Measurements from ENCODE around the gene DCLRE1C. TPM values are rescaled to one million over a fixed set of nuclear protein-coding genes. Genes with fewer than 3 reads are reported as not detected.

DCLRE1C gene
- total and polyA plus RNA-seq, 9 of the 15 experiments (the other 6 are each of a cell fraction or from before 2014, with no cell fraction given), result 8.8 to 22.2 (median 13.9) TPM

DNA sequence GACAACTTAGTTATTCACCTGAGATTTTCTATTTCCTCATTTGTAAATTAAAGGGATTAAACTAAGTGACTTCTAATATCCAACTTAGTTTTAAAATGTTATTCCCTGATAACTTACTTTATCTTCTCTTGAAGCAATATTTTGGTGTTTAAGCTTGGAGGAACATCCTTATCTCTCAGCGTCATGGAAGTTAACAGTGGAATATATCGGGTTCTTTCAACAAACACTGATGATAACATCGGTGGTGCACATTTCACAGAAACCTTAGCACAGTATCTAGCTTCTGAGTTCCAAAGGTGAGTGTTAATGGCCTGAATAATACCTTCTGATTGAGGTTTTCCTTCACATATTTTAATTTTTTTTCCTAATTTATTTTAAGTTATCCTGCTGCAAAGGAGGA is 101.7 kb downstream of the DCLRE1C start (continued):
- peak; percentile 55; the same call in 1 of the 2 replicates for TF ChIP-seq SOX6 (IDR thresholded peaks at IDR 0.05)

Other genes with a start within 250 kb of the DCLRE1C start
Only the 7 nearest of the 10 such genes appear.
- gene CDNF, start 116.1 kb downstream of the DCLRE1C start, total RNA-seq (2014; rRNA removed), result 0.64 TPM in 1 of 2 replicates, not detected in the other
- gene CDNF, start 116.1 kb downstream of the DCLRE1C start, total RNA-seq (2014; rRNA removed; fragmentation: Illumina TruSeq; extraction: Trizol), result 0.29 and 0.61 TPM in 2 replicates
- 0.33 and 0.60 TPM in 2 replicates for gene CDNF, start 116.1 kb downstream of the DCLRE1C start, total RNA-seq (2015; rRNA removed; fragmentation: Illumina TruSeq; extraction: Trizol)
- gene CDNF, start 116.1 kb downstream of the DCLRE1C start, total RNA-seq (2021), result 0.85 and 1.00 TPM in 2 replicates
- 0.93 and 1.6 TPM in 2 replicates for gene CDNF, start 116.1 kb downstream of the DCLRE1C start, polyA plus RNA-seq (2011; rRNA removed)
- gene CDNF, start 116.1 kb downstream of the DCLRE1C start, polyA plus RNA-seq (2014; fragmentation: Illumina TruSeq; extraction: Trizol), result 0.61 and 0.96 TPM in 2 replicates
- under 1 TPM; 0.18 to 0.37 TPM for gene CDNF, start 116.1 kb downstream of the DCLRE1C start, polyA plus RNA-seq (2014; fragmentation: Nextera tagmentation; extraction: Ambion mirVana)
- 1.1 and 1.6 TPM in 2 replicates for gene CDNF, start 116.1 kb downstream of the DCLRE1C start, polyA plus RNA-seq (2014; rRNA removed)
- gene HSPA14, start 115.8 kb downstream of the DCLRE1C start, total RNA-seq (2014; rRNA removed), result 38.9 and 47.9 TPM in 2 replicates
- gene HSPA14, start 115.8 kb downstream of the DCLRE1C start, total RNA-seq (2014; rRNA removed; fragmentation: Illumina TruSeq; extraction: Trizol), result 65.1 and 77.7 TPM in 2 replicates
- gene HSPA14, start 115.8 kb downstream of the DCLRE1C start, total RNA-seq (2015; rRNA removed; fragmentation: Illumina TruSeq; extraction: Trizol), result 57.5 and 63.2 TPM in 2 replicates
- gene HSPA14, start 115.8 kb downstream of the DCLRE1C start, total RNA-seq (2021), result 41.9 and 46.2 TPM in 2 replicates
- 52.3 and 71.5 TPM in 2 replicates for gene HSPA14, start 115.8 kb downstream of the DCLRE1C start, polyA plus RNA-seq (2011; rRNA removed)
- 47.0 and 51.9 TPM in 2 replicates for gene HSPA14, start 115.8 kb downstream of the DCLRE1C start, polyA plus RNA-seq (2014; fragmentation: Illumina TruSeq; extraction: Trizol)
- gene HSPA14, start 115.8 kb downstream of the DCLRE1C start, polyA plus RNA-seq (2014; fragmentation: Nextera tagmentation; extraction: Ambion mirVana), result 10 to 100 TPM; 70.1 to 75.0 TPM
- gene HSPA14, start 115.8 kb downstream of the DCLRE1C start, polyA plus RNA-seq (2014; rRNA removed), result 54.1 and 56.5 TPM in 2 replicates
- gene MSANTD7, start 115.8 kb downstream of the DCLRE1C start, total RNA-seq (2014; rRNA removed), result 25.0 and 26.9 TPM in 2 replicates
- gene MSANTD7, start 115.8 kb downstream of the DCLRE1C start, total RNA-seq (2014; rRNA removed; fragmentation: Illumina TruSeq; extraction: Trizol), result 23.6 and 24.5 TPM in 2 replicates
- gene MSANTD7, start 115.8 kb downstream of the DCLRE1C start, total RNA-seq (2015; rRNA removed; fragmentation: Illumina TruSeq; extraction: Trizol), result 26.6 and 27.3 TPM in 2 replicates
- gene MSANTD7, start 115.8 kb downstream of the DCLRE1C start, total RNA-seq (2021), result 26.4 and 27.2 TPM in 2 replicates
- gene MSANTD7, start 115.8 kb downstream of the DCLRE1C start, polyA plus RNA-seq (2011; rRNA removed), result 14.6 and 18.9 TPM in 2 replicates
- gene MSANTD7, start 115.8 kb downstream of the DCLRE1C start, polyA plus RNA-seq (2014; fragmentation: Illumina TruSeq; extraction: Trizol), result 24.3 and 24.7 TPM in 2 replicates
- gene MSANTD7, start 115.8 kb downstream of the DCLRE1C start, polyA plus RNA-seq (2014; fragmentation: Nextera tagmentation; extraction: Ambion mirVana), result 1 to 10 TPM; 5.2 to 7.1 TPM
- gene MSANTD7, start 115.8 kb downstream of the DCLRE1C start, polyA plus RNA-seq (2014; rRNA removed), result 16.2 and 18.8 TPM in 2 replicates
- gene SUV39H2, start 75.2 kb downstream of the DCLRE1C start, total RNA-seq (2014; rRNA removed), result 26.4 and 28.1 TPM in 2 replicates
- gene SUV39H2, start 75.2 kb downstream of the DCLRE1C start, total RNA-seq (2014; rRNA removed; fragmentation: Illumina TruSeq; extraction: Trizol), result 49.6 and 53.5 TPM in 2 replicates
- gene SUV39H2, start 75.2 kb downstream of the DCLRE1C start, total RNA-seq (2015; rRNA removed; fragmentation: Illumina TruSeq; extraction: Trizol), result 37.5 and 41.3 TPM in 2 replicates
- 32.6 and 36.6 TPM in 2 replicates for gene SUV39H2, start 75.2 kb downstream of the DCLRE1C start, total RNA-seq (2021)
- 28.3 and 40.6 TPM in 2 replicates for gene SUV39H2, start 75.2 kb downstream of the DCLRE1C start, polyA plus RNA-seq (2011; rRNA removed)
- 38.4 and 54.3 TPM in 2 replicates for gene SUV39H2, start 75.2 kb downstream of the DCLRE1C start, polyA plus RNA-seq (2014; fragmentation: Illumina TruSeq; extraction: Trizol)
- gene SUV39H2, start 75.2 kb downstream of the DCLRE1C start, polyA plus RNA-seq (2014; fragmentation: Nextera tagmentation; extraction: Ambion mirVana), result 10 to 100 TPM; 41.7 to 45.7 TPM
- gene SUV39H2, start 75.2 kb downstream of the DCLRE1C start, polyA plus RNA-seq (2014; rRNA removed), result 24.1 and 27.0 TPM in 2 replicates
- 1.7 TPM in 1 of 2 replicates, not detected in the other for gene MEIG1, start 5.3 kb upstream of the DCLRE1C start, total RNA-seq (2014; rRNA removed)
- gene MEIG1, start 5.3 kb upstream of the DCLRE1C start, total RNA-seq (2014; rRNA removed; fragmentation: Illumina TruSeq; extraction: Trizol), result 0.58 TPM in 1 of 2 replicates, not detected in the other
- not detected in 2 replicates for gene MEIG1, start 5.3 kb upstream of the DCLRE1C start, total RNA-seq (2015; rRNA removed; fragmentation: Illumina TruSeq; extraction: Trizol)
- gene MEIG1, start 5.3 kb upstream of the DCLRE1C start, total RNA-seq (2021), result not detected in 2 replicates
- gene MEIG1, start 5.3 kb upstream of the DCLRE1C start, polyA plus RNA-seq (2011; rRNA removed), result 0.51 TPM in 1 of 2 replicates, not detected in the other
- 0.42 TPM in 1 of 2 replicates, not detected in the other for gene MEIG1, start 5.3 kb upstream of the DCLRE1C start, polyA plus RNA-seq (2014; fragmentation: Illumina TruSeq; extraction: Trizol)
- gene MEIG1, start 5.3 kb upstream of the DCLRE1C start, polyA plus RNA-seq (2014; fragmentation: Nextera tagmentation; extraction: Ambion mirVana), result under 1 TPM; 0.50 to 0.77 TPM
- 0.19 and 0.78 TPM in 2 replicates for gene MEIG1, start 5.3 kb upstream of the DCLRE1C start, polyA plus RNA-seq (2014; rRNA removed)
- gene OLAH, start 89.8 kb upstream of the DCLRE1C start, total RNA-seq (2014; rRNA removed), result not detected in 2 replicates
- gene OLAH, start 89.8 kb upstream of the DCLRE1C start, total RNA-seq (2014; rRNA removed; fragmentation: Illumina TruSeq; extraction: Trizol), result 0.11 and 0.26 TPM in 2 replicates
- gene OLAH, start 89.8 kb upstream of the DCLRE1C start, total RNA-seq (2015; rRNA removed; fragmentation: Illumina TruSeq; extraction: Trizol), result 0.22 TPM in 1 of 2 replicates, not detected in the other
- not detected in 2 replicates for gene OLAH, start 89.8 kb upstream of the DCLRE1C start, total RNA-seq (2021)
- gene OLAH, start 89.8 kb upstream of the DCLRE1C start, polyA plus RNA-seq (2011; rRNA removed), result 0.11 TPM in 1 of 2 replicates, not detected in the other
- 0.15 TPM in 1 of 2 replicates, not detected in the other for gene OLAH, start 89.8 kb upstream of the DCLRE1C start, polyA plus RNA-seq (2014; fragmentation: Illumina TruSeq; extraction: Trizol)
- gene OLAH, start 89.8 kb upstream of the DCLRE1C start, polyA plus RNA-seq (2014; fragmentation: Nextera tagmentation; extraction: Ambion mirVana), result under 1 TPM; 0.13 to 0.45 TPM
- 0.21 and 0.58 TPM in 2 replicates for gene OLAH, start 89.8 kb upstream of the DCLRE1C start, polyA plus RNA-seq (2014; rRNA removed)
- gene ACBD7, start 134.7 kb upstream of the DCLRE1C start, total RNA-seq (2014; rRNA removed), result 0.98 and 1.4 TPM in 2 replicates
- gene ACBD7, start 134.7 kb upstream of the DCLRE1C start, total RNA-seq (2014; rRNA removed; fragmentation: Illumina TruSeq; extraction: Trizol), result 0.84 and 1.3 TPM in 2 replicates
- gene ACBD7, start 134.7 kb upstream of the DCLRE1C start, total RNA-seq (2015; rRNA removed; fragmentation: Illumina TruSeq; extraction: Trizol), result 0.72 and 1.1 TPM in 2 replicates
- gene ACBD7, start 134.7 kb upstream of the DCLRE1C start, total RNA-seq (2021), result 0.60 and 0.98 TPM in 2 replicates
- gene ACBD7, start 134.7 kb upstream of the DCLRE1C start, polyA plus RNA-seq (2011; rRNA removed), result 2.7 and 3.2 TPM in 2 replicates
- 0.86 and 0.98 TPM in 2 replicates for gene ACBD7, start 134.7 kb upstream of the DCLRE1C start, polyA plus RNA-seq (2014; fragmentation: Illumina TruSeq; extraction: Trizol)
- gene ACBD7, start 134.7 kb upstream of the DCLRE1C start, polyA plus RNA-seq (2014; fragmentation: Nextera tagmentation; extraction: Ambion mirVana), result under 1 TPM; 0.21 to 0.27 TPM
- 0.93 and 1.1 TPM in 2 replicates for gene ACBD7, start 134.7 kb upstream of the DCLRE1C start, polyA plus RNA-seq (2014; rRNA removed)